Measurements from ENCODE around the gene DMBX1. TPM values are rescaled to one million over a fixed set of nuclear protein-coding genes. Genes with fewer than 3 reads are reported as not detected.

Gene DMBX1
- total RNA-seq: under 1 TPM; 0.43 to 0.58 TPM

- Mint-ChIP-seq H3K27me3 (peaks cover 71% of the 10 kb centered on the region), H3K4me3 (peak within 1 kb of the TSS; percentile 84), H3K36me3 (ENCODE audit: low read depth) (peaks cover 12% of the 10 kb centered on the region), H3K9me3 (no peaks in the 10 kb centered on the region), H3K4me1 (peaks cover 22% of the 10 kb centered on the region), H3K27ac (no peak within 1 kb of the TSS)
- peak; percentile 61 for ATAC-seq (replicated peaks)
Observed at GRCh38 chr1:46489638-46490405, at the start of gene DMBX1. DMBX1 (plus strand) TSS chr1:46489836; CDS start chr1:46507011, 17,175 bp downstream.

GRCh38 chr1:46440478-46440877 is 49.2 kb upstream of the DMBX1 start:
- H3K4me3 Mint-ChIP-seq: no peak overlapping the region
- peaks cover 5% of the 10 kb centered on the region for H3K36me3 Mint-ChIP-seq (ENCODE audit: low read depth)
- ATAC-seq (replicated peaks): no peak
- no peaks in the 10 kb centered on the region for H3K9me3 Mint-ChIP-seq
- no peak overlapping the region for H3K27ac Mint-ChIP-seq
- H3K4me1 Mint-ChIP-seq: peaks cover 5% of the 10 kb centered on the region
- H3K27me3 Mint-ChIP-seq: peaks cover 4% of the 10 kb centered on the region

GRCh38 chr1:46442317-46443161 is 47.1 kb upstream of the DMBX1 start:
- peak; percentile 83 for ATAC-seq (replicated peaks)
- Mint-ChIP-seq H3K27me3 (peaks cover 15% of the 10 kb centered on the region), H3K36me3 (ENCODE audit: low read depth) (no peaks in the 10 kb centered on the region), H3K4me1 (peaks cover 9% of the 10 kb centered on the region), H3K4me3 (peak overlapping the region; percentile 81), H3K9me3 (no peaks in the 10 kb centered on the region), H3K27ac (peak overlapping the region; percentile 80)

- Mint-ChIP-seq H3K4me3 (peak overlapping the region; percentile 81), H3K9me3 (no peaks in the 10 kb centered on the region), H3K27me3 (peaks cover 25% of the 10 kb centered on the region)
Observed at GRCh38 chr1:46444466-46444865, 45.2 kb upstream of the DMBX1 start.

GRCh38 chr1:46445773-46446256 is 43.8 kb upstream of the DMBX1 start:
- no peaks in the 10 kb centered on the region for H3K36me3 Mint-ChIP-seq (ENCODE audit: low read depth)
- H3K27me3 Mint-ChIP-seq: peaks cover 29% of the 10 kb centered on the region
- no peaks in the 10 kb centered on the region for H3K9me3 Mint-ChIP-seq
- H3K27ac Mint-ChIP-seq: no peak overlapping the region
- H3K4me1 Mint-ChIP-seq: peaks cover 13% of the 10 kb centered on the region
- no peak for ATAC-seq (replicated peaks)
- H3K4me3 Mint-ChIP-seq: no peak overlapping the region

More at GRCh38 chr1:46444466-46444865, 45.2 kb upstream of the DMBX1 start:
- peaks cover 13% of the 10 kb centered on the region for H3K4me1 Mint-ChIP-seq
- ATAC-seq (replicated peaks): no peak
- H3K27ac Mint-ChIP-seq: no peak overlapping the region
- H3K36me3 Mint-ChIP-seq (ENCODE audit: low read depth): no peaks in the 10 kb centered on the region

- Mint-ChIP-seq H3K4me1 (peaks cover 13% of the 10 kb centered on the region), H3K27me3 (peaks cover 37% of the 10 kb centered on the region), H3K36me3 (ENCODE audit: low read depth) (no peaks in the 10 kb centered on the region), H3K9me3 (no peaks in the 10 kb centered on the region), H3K4me3 (no peak overlapping the region), H3K27ac (no peak overlapping the region)
- peak; percentile 62 for ATAC-seq (replicated peaks)
Observed at GRCh38 chr1:46446646-46447498, 42.8 kb upstream of the DMBX1 start.

GRCh38 chr1:46447499-46448108 is 42.0 kb upstream of the DMBX1 start:
- Mint-ChIP-seq H3K4me1 (peaks cover 10% of the 10 kb centered on the region), H3K27me3 (peaks cover 40% of the 10 kb centered on the region), H3K27ac (no peak overlapping the region), H3K4me3 (no peak overlapping the region), H3K36me3 (ENCODE audit: low read depth) (no peaks in the 10 kb centered on the region), H3K9me3 (no peaks in the 10 kb centered on the region)
- ATAC-seq (replicated peaks): no peak

GRCh38 chr1:46448109-46448911 is 41.3 kb upstream of the DMBX1 start:
- Mint-ChIP-seq H3K36me3 (ENCODE audit: low read depth) (no peaks in the 10 kb centered on the region), H3K9me3 (no peaks in the 10 kb centered on the region), H3K27ac (no peak overlapping the region), H3K4me1 (peaks cover 7% of the 10 kb centered on the region), H3K27me3 (peaks cover 45% of the 10 kb centered on the region), H3K4me3 (peak overlapping the region; percentile 32)
- no peak for ATAC-seq (replicated peaks)

- no peak overlapping the region for H3K4me3 Mint-ChIP-seq
Observed at GRCh38 chr1:46449223-46450159, 40.1 kb upstream of the DMBX1 start.

GRCh38 chr1:46450160-46450517 is 39.5 kb upstream of the DMBX1 start:
- no peak for ATAC-seq (replicated peaks)
- H3K4me3 Mint-ChIP-seq: no peak overlapping the region

More at GRCh38 chr1:46449223-46450159, 40.1 kb upstream of the DMBX1 start:
- Mint-ChIP-seq H3K27ac (peak overlapping the region; percentile 3), H3K4me1 (peaks cover 7% of the 10 kb centered on the region), H3K36me3 (ENCODE audit: low read depth) (no peaks in the 10 kb centered on the region), H3K9me3 (no peaks in the 10 kb centered on the region), H3K27me3 (peaks cover 49% of the 10 kb centered on the region)
- ATAC-seq (replicated peaks): peak; percentile 49

GRCh38 chr1:46451948-46452930 is 37.4 kb upstream of the DMBX1 start:
- Mint-ChIP-seq H3K27me3 (peaks cover 48% of the 10 kb centered on the region), H3K27ac (no peak overlapping the region), H3K4me1 (peaks cover 4% of the 10 kb centered on the region), H3K4me3 (no peak overlapping the region), H3K9me3 (no peaks in the 10 kb centered on the region), H3K36me3 (ENCODE audit: low read depth) (no peaks in the 10 kb centered on the region)
- ATAC-seq (replicated peaks): no peak

More at GRCh38 chr1:46450160-46450517, 39.5 kb upstream of the DMBX1 start:
- no peaks in the 10 kb centered on the region for H3K36me3 Mint-ChIP-seq (ENCODE audit: low read depth)
- no peaks in the 10 kb centered on the region for H3K9me3 Mint-ChIP-seq
- H3K4me1 Mint-ChIP-seq: peaks cover 7% of the 10 kb centered on the region
- H3K27me3 Mint-ChIP-seq: peaks cover 53% of the 10 kb centered on the region
- H3K27ac Mint-ChIP-seq: no peak overlapping the region
